Neural cell (in vitro differentiated cells): ENCODE measurements around the gene UQCR11. TPM values are rescaled to one million over a fixed set of nuclear protein-coding genes. Genes with fewer than 3 reads are reported as not detected.

Experiments
- H2AFZ ChIP-seq: fragments of 200-600, 300-800 bp; sonication (generic), shearing (Covaris generic); 2 replicates; pipeline ENCODE4 v1.6.0; 2014; ENCODE audit warnings: low read depth, mild to moderate bottlenecking, antibody characterized with exemption, low read length, moderate library complexity
- H3F3A ChIP-seq: fragments of 200-600 bp; shearing (Covaris generic); 2 replicates; pipeline ENCODE4 v1.6.1; 2016; ENCODE audit warnings: mild to moderate bottlenecking, moderate library complexity, mixed read lengths, antibody characterized with exemption, low read length; ENCODE audit not compliant: insufficient read depth, poor library complexity, severe bottlenecking
- H3K27ac ChIP-seq: fragments of 200-600, 300-800 bp; sonication (generic), shearing (Covaris generic); 2 replicates; pipeline ENCODE4 v1.5.1; 2014; ENCODE audit warnings: mild to moderate bottlenecking, low read length, moderate library complexity
- H3K27me3 ChIP-seq: fragments of 300-800, 200-600 bp; sonication (generic), shearing (Covaris generic); 2 replicates; pipeline ENCODE4 v1.6.0; 2014; ENCODE audit warnings: mild to moderate bottlenecking, low read depth, low read length, moderate library complexity; ENCODE audit not compliant: insufficient read depth
- H3K36me3 ChIP-seq: fragments of 300-800, 200-600 bp; sonication (generic), shearing (Covaris generic); 2 replicates; pipeline ENCODE4 v1.5.1; 2014; ENCODE audit warnings: mild to moderate bottlenecking, antibody characterized with exemption, low read length, moderate library complexity; ENCODE audit not compliant: insufficient read depth
- H3K4me2 ChIP-seq: fragments of 300-800, 200-600 bp; sonication (generic), shearing (Covaris generic); 2 replicates; pipeline ENCODE4 v1.6.0; 2014; ENCODE audit warnings: mild to moderate bottlenecking, low read length
- H3K4me3 ChIP-seq: fragments of 300-800, 200-600 bp; sonication (generic), shearing (Covaris generic); 2 replicates; pipeline ENCODE4 v1.5.1; 2014; ENCODE audit warnings: mild to moderate bottlenecking, low read length, moderate library complexity
- H3K79me2 ChIP-seq: fragments of 200-600 bp; shearing (Covaris generic); replicated peaks from 2 replicates; pipeline ENCODE4 v1.6.0; 2014; ENCODE audit warnings: mild to moderate bottlenecking, low read length, moderate library complexity; ENCODE audit not compliant: insufficient read depth
- H3K9ac ChIP-seq: fragments of 300-800, 200-600 bp; sonication (generic), shearing (Covaris generic); 2 replicates; pipeline ENCODE4 v1.6.1; 2016; ENCODE audit warnings: mild to moderate bottlenecking, low read length, mixed read lengths
- H3K9me2 ChIP-seq: fragments of 200-600 bp; shearing (Covaris generic); 2 replicates; pipeline ENCODE4 v1.6.1; 2016; ENCODE audit warnings: mild to moderate bottlenecking, low read length, mixed read lengths; ENCODE audit not compliant: insufficient read depth
- H3K9me3 ChIP-seq: fragments of 200-600, 300-800 bp; sonication (generic), shearing (Covaris generic); 2 replicates; pipeline ENCODE4 v1.6.1; 2016; ENCODE audit warnings: mild to moderate bottlenecking, mixed run types, low read length, moderate library complexity, mixed read lengths
- H4K20me1 ChIP-seq: fragments of 200-600 bp; shearing (Covaris generic); 2 replicates; pipeline ENCODE4 v1.6.1; 2016; ENCODE audit warnings: mild to moderate bottlenecking, mixed run types; ENCODE audit not compliant: insufficient read depth
- CTCF ChIP-seq: fragments of 450-650 bp; IDR thresholded peaks from 2 replicates; pipeline ENCODE4 v1.5.1; 2014; ENCODE audit warnings: antibody characterized with exemption, mild to moderate bottlenecking, moderate library complexity; ENCODE audit not compliant: poor library complexity, severe bottlenecking
- EP300 ChIP-seq: fragments of 450-650 bp; conservative IDR thresholded peaks from 2 replicates; pipeline ENCODE4 v1.6.1; 2014; ENCODE audit warnings: antibody characterized with exemption, mild to moderate bottlenecking, moderate library complexity; ENCODE audit not compliant: poor library complexity, severe bottlenecking
- EZH2 ChIP-seq: fragments of 200-600, 300-800 bp; shearing (Covaris generic), sonication (generic); IDR thresholded peaks from 2 replicates; pipeline ENCODE4 v1.6.1; 2014; ENCODE audit warnings: antibody characterized with exemption, low read length, borderline replicate concordance, mild to moderate bottlenecking; ENCODE audit not compliant: insufficient read depth, poor library complexity, severe bottlenecking
- MXI1 ChIP-seq: fragments of 450-650 bp; conservative IDR thresholded peaks from 2 replicates; pipeline ENCODE4 v1.6.1; 2014; ENCODE audit warnings: antibody characterized with exemption, mild to moderate bottlenecking; ENCODE audit not compliant: poor library complexity, severe bottlenecking
- POLR2AphosphoS5 ChIP-seq: IDR thresholded peaks from 2 replicates; pipeline ENCODE4 v1.6.1; 2012
- RAD21 ChIP-seq: fragments of 450-650 bp; conservative IDR thresholded peaks from 2 replicates; pipeline ENCODE4 v1.6.1; 2014; ENCODE audit warnings: antibody characterized with exemption, mild to moderate bottlenecking, moderate library complexity
- SMC3 ChIP-seq: fragments of 450-650 bp; conservative IDR thresholded peaks from 2 replicates; pipeline ENCODE4 v1.6.1; 2014; ENCODE audit warnings: antibody characterized with exemption, mild to moderate bottlenecking, moderate library complexity; ENCODE audit not compliant: poor library complexity
- TAF1 ChIP-seq: IDR thresholded peaks from 2 replicates; pipeline ENCODE4 v1.6.1; 2012; ENCODE audit warnings: low read depth
- polyA plus RNA-seq: library from polyadenylated mRNA; depleted of rRNA; stranded (reverse); fragments of >200 nt; gene quantifications from 2 replicates; pipeline ENCODE4 v1.2.3, GENCODE V29; 2014
- TF ChIP-seq, protein P1 (sequence below): IDR thresholded peaks from 2 replicates; pipeline ENCODE4 v1.6.1; 2012; ENCODE audit warnings: borderline replicate concordance

UQCR11 gene
- polyA plus RNA-seq, 1 donor from 2014 or later, result 204 TPM

DNA sequence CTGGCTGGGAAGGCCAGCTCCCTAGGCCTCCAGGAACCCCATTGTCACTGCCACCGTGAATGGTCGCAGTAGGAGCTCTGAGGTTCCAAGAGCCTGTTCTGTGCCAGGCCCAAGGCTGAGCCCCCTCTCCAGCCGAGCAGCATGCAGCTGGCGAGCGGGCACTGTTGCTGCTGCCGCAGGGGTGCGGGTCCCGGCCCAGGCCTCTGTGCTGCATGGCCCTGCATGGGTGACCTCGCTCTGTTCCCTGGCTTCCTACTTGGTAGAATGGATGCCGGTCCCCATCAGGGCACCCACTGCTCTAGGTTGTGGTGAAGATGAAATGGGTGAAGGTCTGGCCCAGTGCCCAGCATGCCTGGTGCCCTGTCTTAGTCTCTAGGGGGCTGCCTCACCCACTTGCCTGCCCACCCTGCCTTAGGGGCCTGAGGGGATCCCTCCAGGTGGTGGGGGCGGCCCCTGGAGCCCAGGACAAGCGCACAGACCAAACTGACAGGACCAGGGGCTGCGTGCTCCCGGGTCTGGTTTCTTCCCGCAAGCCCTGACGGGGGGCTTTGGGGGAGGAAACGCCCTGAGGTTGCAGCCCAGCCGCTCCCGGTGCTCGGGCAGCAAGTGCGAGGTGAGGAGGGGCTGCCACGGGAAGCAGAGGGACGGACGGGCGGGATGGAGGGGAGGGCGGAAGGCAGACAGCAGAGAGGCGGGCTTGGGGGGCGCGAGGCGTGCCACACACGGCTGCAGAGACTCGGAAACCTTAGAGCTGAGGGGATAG is 8.7 kb upstream of the UQCR11 start (continued):
- TF ChIP-seq SMC3 (no peak), RAD21 (no peak), EZH2 (no peak), TAF1 (no peak), POLR2AphosphoS5 (no peak)

DNA sequence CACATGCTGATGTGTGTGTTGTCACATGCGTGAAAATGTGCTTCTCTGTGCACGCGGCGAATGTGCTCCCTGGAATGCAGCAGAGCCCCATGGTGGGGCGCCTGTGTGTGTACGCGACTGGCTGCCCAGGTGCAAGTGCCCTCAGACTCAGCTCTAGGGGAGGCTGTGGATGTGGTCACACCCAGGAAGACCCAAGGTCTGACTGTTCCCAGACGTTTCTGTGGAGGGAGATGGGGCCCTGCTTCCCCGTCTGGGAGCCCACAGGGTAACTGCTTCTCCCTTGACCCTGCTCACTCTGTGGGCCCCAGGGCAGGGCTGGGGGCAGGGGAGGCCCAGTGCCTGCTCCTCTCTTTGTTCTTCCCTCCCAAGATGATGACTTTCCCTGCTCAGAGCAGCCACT is 7.9 kb upstream of the UQCR11 start:
- no peaks in the 10 kb centered on the region for H3K9me3 ChIP-seq
- peaks cover 11% of the 10 kb centered on the region for H3K36me3 ChIP-seq
- H3K4me2 ChIP-seq, result no peak overlapping the region
- no peaks in the 10 kb centered on the region for H3F3A ChIP-seq
- H3K79me2 ChIP-seq, result no peaks in the 10 kb centered on the region
- H2AFZ ChIP-seq, result no peak overlapping the region
- TF ChIP-seq, protein P1, sequence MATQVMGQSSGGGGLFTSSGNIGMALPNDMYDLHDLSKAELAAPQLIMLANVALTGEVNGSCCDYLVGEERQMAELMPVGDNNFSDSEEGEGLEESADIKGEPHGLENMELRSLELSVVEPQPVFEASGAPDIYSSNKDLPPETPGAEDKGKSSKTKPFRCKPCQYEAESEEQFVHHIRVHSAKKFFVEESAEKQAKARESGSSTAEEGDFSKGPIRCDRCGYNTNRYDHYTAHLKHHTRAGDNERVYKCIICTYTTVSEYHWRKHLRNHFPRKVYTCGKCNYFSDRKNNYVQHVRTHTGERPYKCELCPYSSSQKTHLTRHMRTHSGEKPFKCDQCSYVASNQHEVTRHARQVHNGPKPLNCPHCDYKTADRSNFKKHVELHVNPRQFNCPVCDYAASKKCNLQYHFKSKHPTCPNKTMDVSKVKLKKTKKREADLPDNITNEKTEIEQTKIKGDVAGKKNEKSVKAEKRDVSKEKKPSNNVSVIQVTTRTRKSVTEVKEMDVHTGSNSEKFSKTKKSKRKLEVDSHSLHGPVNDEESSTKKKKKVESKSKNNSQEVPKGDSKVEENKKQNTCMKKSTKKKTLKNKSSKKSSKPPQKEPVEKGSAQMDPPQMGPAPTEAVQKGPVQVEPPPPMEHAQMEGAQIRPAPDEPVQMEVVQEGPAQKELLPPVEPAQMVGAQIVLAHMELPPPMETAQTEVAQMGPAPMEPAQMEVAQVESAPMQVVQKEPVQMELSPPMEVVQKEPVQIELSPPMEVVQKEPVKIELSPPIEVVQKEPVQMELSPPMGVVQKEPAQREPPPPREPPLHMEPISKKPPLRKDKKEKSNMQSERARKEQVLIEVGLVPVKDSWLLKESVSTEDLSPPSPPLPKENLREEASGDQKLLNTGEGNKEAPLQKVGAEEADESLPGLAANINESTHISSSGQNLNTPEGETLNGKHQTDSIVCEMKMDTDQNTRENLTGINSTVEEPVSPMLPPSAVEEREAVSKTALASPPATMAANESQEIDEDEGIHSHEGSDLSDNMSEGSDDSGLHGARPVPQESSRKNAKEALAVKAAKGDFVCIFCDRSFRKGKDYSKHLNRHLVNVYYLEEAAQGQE, result no peak
- TF ChIP-seq RAD21 (no peak), EP300 (no peak), POLR2AphosphoS5 (no peak), CTCF (no peak), TAF1 (no peak), EZH2 (no peak), MXI1 (no peak), SMC3 (no peak)
- no peak overlapping the region for H3K27ac ChIP-seq
- H3K9me2 ChIP-seq, result no peaks in the 10 kb centered on the region
- H3K9ac ChIP-seq, result no peak overlapping the region
- no peaks in the 10 kb centered on the region for H4K20me1 ChIP-seq
- no peaks in the 10 kb centered on the region for H3K27me3 ChIP-seq
- no peak overlapping the region for H3K4me3 ChIP-seq
